ENCODE measurements around the gene ATG5.

The ATG5 gene

GRCh38 chr6:106215608-106216007 is 110.0 kb downstream of the ATG5 start:
- no peak for DNase-seq

- DNase-seq, result no peak
Observed at GRCh38 chr6:106214531-106214930, 111.0 kb downstream of the ATG5 start.

GRCh38 chr6:106213660-106214289 is 111.8 kb downstream of the ATG5 start:
- DNase-seq, result no peak

GRCh38 chr6:106212576-106212975 is 113.0 kb downstream of the ATG5 start:
- DNase-seq, result no peak

GRCh38 chr6:106206905-106207304 is 118.7 kb downstream of the ATG5 start:
- DNase-seq, result no peak

GRCh38 chr6:106204961-106205360 is 120.6 kb downstream of the ATG5 start:
- no peak for DNase-seq

GRCh38 chr6:106199998-106200397 is 125.6 kb downstream of the ATG5 start:
- DNase-seq, result no peak

GRCh38 chr6:106199331-106199730 is 126.2 kb downstream of the ATG5 start:
- DNase-seq, result no peak

- no peak for DNase-seq
Observed at GRCh38 chr6:106197441-106197840, 128.1 kb downstream of the ATG5 start.

- no peak for DNase-seq
Observed at GRCh38 chr6:106194949-106195921, 130.3 kb downstream of the ATG5 start.

- no peak for DNase-seq
Observed at GRCh38 chr6:106192824-106193223, 132.7 kb downstream of the ATG5 start.

GRCh38 chr6:106188104-106188794 is 137.3 kb downstream of the ATG5 start:
- DNase-seq, result no peak

- DNase-seq, result no peak
Observed at GRCh38 chr6:106187424-106187982, 138.1 kb downstream of the ATG5 start.

- no peak for DNase-seq
Observed at GRCh38 chr6:106186714-106187113, 138.8 kb downstream of the ATG5 start.

GRCh38 chr6:106186172-106186571 is 139.4 kb downstream of the ATG5 start:
- no peak for DNase-seq

- no peak for DNase-seq
Observed at GRCh38 chr6:106185615-106186014, 139.9 kb downstream of the ATG5 start.

GRCh38 chr6:106184629-106185028 is 140.9 kb downstream of the ATG5 start:
- no peak for DNase-seq

- no peak for DNase-seq
Observed at GRCh38 chr6:106183430-106183829, 142.1 kb downstream of the ATG5 start.

GRCh38 chr6:106182455-106182854 is 143.1 kb downstream of the ATG5 start:
- no peak for DNase-seq

GRCh38 chr6:106181664-106182418 is 143.7 kb downstream of the ATG5 start:
- no peak for DNase-seq

- DNase-seq, result no peak
Observed at GRCh38 chr6:106180208-106180607, 145.4 kb downstream of the ATG5 start.

- DNase-seq, result no peak
Observed at GRCh38 chr6:106178900-106179299, 146.7 kb downstream of the ATG5 start.
